DND-41 (cell line): ENCODE results near the gene MMP25.

Experiments
- ATAC-seq: fragments of 200-7000 bp; cut with Tn5 transposase; 3 replicates; pipeline ENCODE4 v1.9.1; 2021; ENCODE audit warnings: low read depth; ENCODE audit not compliant: insufficient read depth
- DNase-seq: peaks from one replicate; pipeline ENCODE4 v3.0.0-alpha.2; 2020
- H2AFZ ChIP-seq: 2 replicates; pipeline ENCODE4 v1.6.0; 2012; ENCODE audit warnings: low read depth, low read length
- H3K27ac ChIP-seq: 2 replicates; pipeline ENCODE4 v1.5.1; 2012; ENCODE audit warnings: low read length, inconsistent platforms
- H3K27me3 ChIP-seq: fragments of 200-600 bp; sonication (generic); 2 replicates; pipeline ENCODE4 v1.6.0; 2012; ENCODE audit warnings: low read length, mild to moderate bottlenecking, inconsistent platforms; ENCODE audit not compliant: insufficient read depth, poor library complexity
- H3K36me3 ChIP-seq: 2 replicates; pipeline ENCODE4 v1.5.1; 2012; ENCODE audit warnings: low read length, inconsistent platforms; ENCODE audit not compliant: insufficient read depth
- H3K4me1 ChIP-seq: 2 replicates; pipeline ENCODE4 v1.5.1; 2012; ENCODE audit warnings: mild to moderate bottlenecking, low read length; ENCODE audit not compliant: insufficient read depth
- H3K4me2 ChIP-seq: 2 replicates; pipeline ENCODE4 v1.6.0; 2012; ENCODE audit warnings: mild to moderate bottlenecking, moderate library complexity, low read length, inconsistent platforms; ENCODE audit not compliant: insufficient read depth
- H3K4me3 ChIP-seq, 2 experiments: fragments of 200-600 bp in 1 of 2; shearing (Covaris generic) in 1 of 2; 2 replicates each; pipeline ENCODE4 v1.5.1; 2012 to 2016; ENCODE audit warnings: inconsistent platforms in 2 of 2, low read length in 2 of 2, mild to moderate bottlenecking in 2 of 2, low read depth in 1 of 2, moderate library complexity in 1 of 2
- H3K79me2 ChIP-seq: 2 replicates; pipeline ENCODE4 v1.6.0; 2012; ENCODE audit warnings: low read length, inconsistent platforms; ENCODE audit not compliant: insufficient read depth
- H3K9ac ChIP-seq: 2 replicates; pipeline ENCODE4 v1.6.0; 2012; ENCODE audit warnings: low read depth, mild to moderate bottlenecking, inconsistent platforms, low read length, moderate library complexity
- H3K9me3 ChIP-seq: 2 replicates; pipeline ENCODE4 v1.5.1; 2012; ENCODE audit warnings: low read length, moderate library complexity, mild to moderate bottlenecking, inconsistent platforms; ENCODE audit not compliant: insufficient read depth, severe bottlenecking
- H4K20me1 ChIP-seq: 2 replicates; pipeline ENCODE4 v1.6.0; 2012; ENCODE audit warnings: low read length; ENCODE audit not compliant: insufficient read depth
- EZH2 ChIP-seq: IDR thresholded peaks from 3 replicates; pipeline ENCODE4 v1.6.1; 2012; ENCODE audit warnings: borderline replicate concordance, low read depth, mild to moderate bottlenecking, moderate library complexity, low read length, inconsistent platforms; ENCODE audit not compliant: severe bottlenecking
- TF ChIP-seq, protein P1 (sequence below): IDR thresholded peaks from 2 replicates; pipeline ENCODE4 v1.5.1; 2012; ENCODE audit warnings: borderline replicate concordance, low read length, moderate library complexity, mild to moderate bottlenecking; ENCODE audit not compliant: poor library complexity, severe bottlenecking; ENCODE audit errors: extremely low read depth

Gene MMP25

DNA sequence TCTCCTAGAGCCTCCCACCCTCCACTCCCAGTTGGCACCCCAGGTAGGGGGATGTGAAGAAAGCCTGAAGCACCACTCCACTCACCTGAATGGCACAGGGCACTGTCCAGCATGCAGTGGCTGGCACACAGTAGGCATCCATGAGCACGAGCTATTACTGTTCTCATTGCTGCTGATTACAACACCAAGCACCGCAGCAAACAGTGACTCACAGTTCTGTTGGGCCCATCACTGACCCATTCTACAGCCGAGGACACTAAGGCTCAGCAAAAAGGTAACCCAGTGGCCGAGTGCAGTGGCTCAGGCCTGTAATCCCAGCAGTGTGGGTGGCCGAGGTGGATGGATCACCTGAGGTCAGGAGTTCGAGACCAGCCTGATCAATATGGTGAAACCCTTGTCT, 50.0 kb downstream of the MMP25 start:
- Histone ChIP-seq H3K9ac (no peak overlapping the region), H3K27ac (no peak overlapping the region), H3K4me2 (no peak overlapping the region)

DNA sequence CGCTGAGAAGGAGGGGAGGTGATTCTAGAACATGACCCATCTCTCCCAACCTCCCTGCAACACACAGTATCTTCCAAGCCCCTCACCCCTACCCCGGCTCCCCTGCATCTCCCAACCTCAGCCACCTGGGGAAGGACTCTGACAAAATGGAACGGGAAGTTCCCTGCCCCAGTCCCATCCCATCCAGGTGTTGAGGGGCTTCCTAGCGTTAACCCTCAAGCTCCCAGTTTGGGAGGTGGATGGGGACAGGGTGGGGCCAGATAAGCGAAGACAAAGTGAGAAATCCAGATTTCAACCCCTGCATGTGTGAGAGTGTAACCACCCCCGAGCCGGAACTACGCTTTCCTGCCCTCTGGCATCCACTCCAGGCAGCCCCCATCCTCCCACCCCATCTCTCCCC, 50.9 kb downstream of the MMP25 start:
- Histone ChIP-seq H3K9me3 (no peaks in the 10 kb centered on the region), H3K4me3 (no peak overlapping the region), H3K27me3 (no peaks in the 10 kb centered on the region), H2AFZ (no peak overlapping the region), H4K20me1 (no peaks in the 10 kb centered on the region), H3K79me2 (no peaks in the 10 kb centered on the region), H3K4me1 (peaks cover 6% of the 10 kb centered on the region), H3K27ac (no peak overlapping the region), H3K9ac (no peak overlapping the region), H3K36me3 (no peaks in the 10 kb centered on the region), H3K4me2 (no peak overlapping the region)
- no peak for ATAC-seq
- DNase-seq = no peak
- TF ChIP-seq, protein P1, sequence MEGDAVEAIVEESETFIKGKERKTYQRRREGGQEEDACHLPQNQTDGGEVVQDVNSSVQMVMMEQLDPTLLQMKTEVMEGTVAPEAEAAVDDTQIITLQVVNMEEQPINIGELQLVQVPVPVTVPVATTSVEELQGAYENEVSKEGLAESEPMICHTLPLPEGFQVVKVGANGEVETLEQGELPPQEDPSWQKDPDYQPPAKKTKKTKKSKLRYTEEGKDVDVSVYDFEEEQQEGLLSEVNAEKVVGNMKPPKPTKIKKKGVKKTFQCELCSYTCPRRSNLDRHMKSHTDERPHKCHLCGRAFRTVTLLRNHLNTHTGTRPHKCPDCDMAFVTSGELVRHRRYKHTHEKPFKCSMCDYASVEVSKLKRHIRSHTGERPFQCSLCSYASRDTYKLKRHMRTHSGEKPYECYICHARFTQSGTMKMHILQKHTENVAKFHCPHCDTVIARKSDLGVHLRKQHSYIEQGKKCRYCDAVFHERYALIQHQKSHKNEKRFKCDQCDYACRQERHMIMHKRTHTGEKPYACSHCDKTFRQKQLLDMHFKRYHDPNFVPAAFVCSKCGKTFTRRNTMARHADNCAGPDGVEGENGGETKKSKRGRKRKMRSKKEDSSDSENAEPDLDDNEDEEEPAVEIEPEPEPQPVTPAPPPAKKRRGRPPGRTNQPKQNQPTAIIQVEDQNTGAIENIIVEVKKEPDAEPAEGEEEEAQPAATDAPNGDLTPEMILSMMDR = no peak
- TF ChIP-seq EZH2 = no peak

More for the DNA sequence above, 50.0 kb downstream of the MMP25 start:
- Histone ChIP-seq H3K4me3 (no peak overlapping the region), H3K9me3 (no peaks in the 10 kb centered on the region), H4K20me1 (no peaks in the 10 kb centered on the region), H2AFZ (no peak overlapping the region), H3K79me2 (no peaks in the 10 kb centered on the region), H3K36me3 (no peaks in the 10 kb centered on the region), H3K4me1 (no peaks in the 10 kb centered on the region), H3K27me3 (no peaks in the 10 kb centered on the region)
- ATAC-seq (no peak), DNase-seq (no peak)
- TF ChIP-seq, protein P1 = no peak
- TF ChIP-seq EZH2 = no peak

DNA sequence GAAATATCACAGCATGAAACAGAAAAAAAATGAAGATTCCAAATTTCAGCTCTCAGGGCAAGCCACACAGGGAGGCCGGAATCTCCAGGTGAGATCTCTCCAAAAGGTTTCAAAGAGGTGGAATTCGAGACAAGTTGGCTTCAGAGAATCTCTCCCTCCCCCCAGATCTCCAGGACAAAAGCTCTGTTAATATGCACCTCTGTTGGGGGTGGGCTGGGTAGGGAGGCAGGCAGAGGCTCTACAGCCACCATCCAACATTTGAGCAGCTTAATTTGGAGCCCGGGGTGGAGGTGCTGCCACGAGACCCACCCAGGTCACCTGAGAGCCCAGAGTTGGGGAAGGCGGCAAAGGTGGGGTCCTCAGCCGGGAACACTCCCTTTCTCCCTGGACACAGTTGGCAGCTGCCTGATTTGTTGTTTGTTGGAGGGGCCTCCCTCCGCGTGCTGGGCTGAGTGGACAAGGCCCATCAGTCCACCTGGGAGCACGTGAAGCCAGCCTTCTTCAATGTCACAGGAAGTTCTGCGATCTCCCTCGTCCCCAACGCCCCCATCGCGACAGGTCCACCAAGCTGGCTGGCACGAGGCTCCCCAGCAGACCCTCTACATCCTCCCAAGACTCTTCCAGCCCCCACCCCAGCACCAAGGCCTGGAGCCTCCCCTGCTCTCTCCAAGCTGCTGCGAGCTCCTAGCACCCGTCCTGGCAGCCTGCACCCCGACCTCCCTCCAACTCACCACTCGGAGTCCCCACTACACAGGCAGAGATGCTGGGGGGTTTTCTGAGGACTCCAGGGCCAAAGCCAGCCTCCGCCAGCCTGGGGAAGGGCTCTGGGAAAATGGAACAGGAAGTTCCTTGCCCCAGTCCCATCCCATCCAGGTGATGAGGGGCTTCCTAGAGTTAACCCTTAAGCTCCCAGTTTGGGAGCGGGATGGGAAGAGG, 52.4 kb downstream of the MMP25 start, which contains the start of gene ZSCAN10:
Gene ZSCAN10 (minus strand): TSS at position 836 of the 936 bp plus-strand sequence. CDS start 6,357 bp downstream, outside the sequence.
- ATAC-seq = no peak
- Histone ChIP-seq H4K20me1 (no peaks in the 10 kb centered on the region), H3K79me2 (no peaks in the 10 kb centered on the region), H3K4me2 (no peak within 1 kb of the TSS), H2AFZ (no peak within 1 kb of the TSS), H3K4me3 (no peak within 1 kb of the TSS), H3K9me3 (no peaks in the 10 kb centered on the region), H3K36me3 (no peaks in the 10 kb centered on the region), H3K4me1 (peaks cover 6% of the 10 kb centered on the region), H3K27me3 (no peaks in the 10 kb centered on the region), H3K9ac (no peak within 1 kb of the TSS), H3K27ac (no peak within 1 kb of the TSS)
- TF ChIP-seq EZH2 = no peak
- DNase-seq = no peak

DNA sequence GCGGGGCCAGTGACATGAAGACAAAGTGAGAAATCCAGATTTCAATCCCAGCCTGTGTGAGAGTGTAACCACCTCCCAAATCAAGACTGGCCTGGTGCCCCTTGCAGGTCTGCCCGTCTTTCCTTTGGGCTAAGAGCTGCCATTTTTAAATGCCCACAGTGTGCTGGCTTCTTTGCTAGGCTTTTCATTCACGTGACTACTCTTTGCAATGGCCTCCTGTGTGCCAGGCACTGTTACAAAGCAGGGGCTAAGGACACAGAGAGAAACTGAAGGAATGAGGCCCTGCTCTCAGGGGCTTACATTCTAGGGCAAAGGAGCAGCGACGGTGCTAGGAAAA, 53.0 kb downstream of the MMP25 start:
- ATAC-seq = no peak
- DNase-seq = no peak
- Histone ChIP-seq H3K4me2 (no peak overlapping the region), H4K20me1 (no peaks in the 10 kb centered on the region), H3K27me3 (no peaks in the 10 kb centered on the region), H3K79me2 (no peaks in the 10 kb centered on the region), H3K9me3 (no peaks in the 10 kb centered on the region), H3K36me3 (no peaks in the 10 kb centered on the region), H3K4me1 (peaks cover 6% of the 10 kb centered on the region), H3K27ac (no peak overlapping the region), H3K4me3 (no peak overlapping the region), H2AFZ (no peak overlapping the region), H3K9ac (no peak overlapping the region)
- no peak for TF ChIP-seq EZH2
- TF ChIP-seq, protein P1 = no peak
